NCI-H2171 treated with DMSO at 0.1 percent for 48 hours (cell line): Measurements from ENCODE around the gene KAT14.
"Not testable (repeated sequence)": the region's sequence is repeated elsewhere in the genome, so short reads cannot be mapped to it uniquely, and the experiment has no call there.

Experiments used
- DNase-seq: peaks from one replicate; lab custom pipeline; 2025; lab: John Stamatoyannopoulos, UW

Gene KAT14

DNA sequence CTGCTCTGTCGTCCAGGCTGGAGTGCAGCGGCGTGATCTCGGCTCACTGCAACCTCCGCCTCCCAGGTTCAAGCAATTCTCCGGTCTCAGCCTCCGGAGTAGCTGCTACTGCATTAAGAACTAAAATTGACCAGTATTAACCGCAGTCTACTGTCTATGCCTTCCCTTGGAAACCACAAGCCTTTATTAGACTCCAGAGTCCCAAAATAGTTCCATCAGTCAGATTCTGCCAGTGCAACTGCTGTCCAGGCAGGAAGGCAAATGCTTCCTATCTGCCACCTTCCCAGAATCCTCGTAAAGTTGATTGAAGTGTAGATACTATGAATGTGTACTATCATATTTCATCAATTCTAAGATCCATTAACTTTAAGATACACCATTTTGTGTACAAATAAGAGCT, 16.7 kb downstream of the KAT14 start:
- DNase-seq = no peak

DNA sequence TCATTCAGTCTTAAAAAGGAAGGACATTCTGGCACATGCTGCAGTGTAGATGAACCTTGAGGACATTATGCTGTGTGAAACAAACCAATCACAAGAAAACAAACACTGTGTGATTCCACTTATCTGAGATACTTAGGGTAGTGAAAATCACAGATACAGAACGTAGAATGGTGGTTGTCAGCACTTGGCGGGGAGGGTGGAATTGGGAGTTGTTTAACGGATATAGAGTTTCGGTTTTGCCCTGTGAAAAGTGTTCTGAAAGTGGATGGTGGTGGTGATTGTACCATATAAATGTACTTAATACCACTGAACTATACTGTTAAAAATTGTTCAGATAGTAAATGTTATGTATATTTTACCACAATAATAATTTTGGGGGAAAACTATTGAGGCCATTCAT, 18.4 kb downstream of the KAT14 start:
- no peak for DNase-seq

DNA sequence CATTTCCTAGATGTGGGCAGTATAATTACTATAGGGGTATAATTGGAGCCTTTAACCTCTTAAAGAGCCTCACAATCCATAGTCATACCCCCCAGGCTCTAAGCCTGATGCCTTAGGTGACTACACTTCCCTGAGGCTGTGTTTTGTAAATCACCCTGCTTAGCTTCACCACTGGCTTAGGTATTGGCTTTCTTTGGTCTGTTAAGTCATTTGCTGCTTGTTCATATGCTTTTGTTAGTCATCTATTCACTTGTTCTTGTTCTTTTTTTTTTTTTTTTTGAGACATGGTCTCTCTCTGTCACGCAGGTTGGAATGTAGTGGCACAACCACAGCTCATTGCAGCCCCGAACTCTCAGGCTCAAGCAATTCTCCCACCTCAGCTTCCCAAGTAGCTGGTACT, 26.7 kb downstream of the KAT14 start:
- no peak for DNase-seq

DNA sequence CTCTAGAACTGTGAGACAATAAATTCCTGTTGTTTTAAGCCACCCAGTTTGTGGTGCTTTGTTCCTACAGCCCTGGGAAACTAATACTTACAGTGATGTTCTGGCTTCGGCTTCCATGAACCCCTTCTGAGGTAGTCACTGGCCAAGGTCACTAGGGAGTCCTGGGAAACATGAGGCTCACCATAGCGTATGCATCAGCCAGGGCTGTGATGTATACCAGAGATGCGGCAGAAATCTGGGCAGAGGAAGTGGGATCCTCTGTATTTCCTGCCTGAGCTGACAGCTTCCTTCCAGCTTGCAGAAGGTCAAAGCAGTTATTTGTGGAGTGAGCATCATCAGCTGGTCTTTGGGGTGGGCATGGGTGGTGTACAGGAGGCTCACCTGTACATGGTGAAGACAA, 27.9 kb downstream of the KAT14 start:
- no peak for DNase-seq

DNA sequence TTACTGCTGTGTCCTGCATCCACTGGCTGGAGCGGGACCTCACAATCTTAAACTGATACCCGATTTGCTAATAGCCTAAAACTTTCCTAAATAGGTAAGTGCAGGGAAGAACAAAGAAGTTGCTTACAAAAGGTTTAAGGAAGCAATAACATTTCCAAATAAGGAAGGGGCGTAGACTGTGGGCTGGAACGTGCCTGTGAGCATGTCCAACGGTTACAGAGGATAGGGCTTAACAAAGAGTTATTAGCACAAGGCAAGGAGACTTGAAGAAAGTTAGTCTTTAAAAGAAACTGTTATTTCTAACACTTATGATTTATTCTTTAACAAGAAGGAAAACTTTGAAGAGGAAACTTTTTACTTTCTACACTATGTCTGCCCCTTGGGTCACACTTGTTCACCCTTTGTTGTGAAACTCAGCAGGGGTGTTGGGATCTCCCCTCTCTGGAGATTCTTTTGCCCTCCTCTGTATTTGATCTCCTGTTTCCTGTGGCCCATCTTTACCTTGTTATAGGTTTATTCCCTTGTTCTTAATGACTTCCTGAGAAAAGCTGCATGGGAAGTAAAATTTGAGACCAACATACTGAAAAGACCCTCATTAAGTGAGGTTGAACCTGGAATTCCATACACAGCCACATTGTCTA, 28.7 kb downstream of the KAT14 start:
- no peak for DNase-seq

- DNase-seq = no peak
Observed at GRCh38 chr20:18166950-18167349, 29.3 kb downstream of the KAT14 start.

- no peak for DNase-seq
Observed at GRCh38 chr20:18172379-18172778, 34.7 kb downstream of the KAT14 start.

GRCh38 chr20:18174906-18175683, 37.4 kb downstream of the KAT14 start:
- no peak for DNase-seq

DNA sequence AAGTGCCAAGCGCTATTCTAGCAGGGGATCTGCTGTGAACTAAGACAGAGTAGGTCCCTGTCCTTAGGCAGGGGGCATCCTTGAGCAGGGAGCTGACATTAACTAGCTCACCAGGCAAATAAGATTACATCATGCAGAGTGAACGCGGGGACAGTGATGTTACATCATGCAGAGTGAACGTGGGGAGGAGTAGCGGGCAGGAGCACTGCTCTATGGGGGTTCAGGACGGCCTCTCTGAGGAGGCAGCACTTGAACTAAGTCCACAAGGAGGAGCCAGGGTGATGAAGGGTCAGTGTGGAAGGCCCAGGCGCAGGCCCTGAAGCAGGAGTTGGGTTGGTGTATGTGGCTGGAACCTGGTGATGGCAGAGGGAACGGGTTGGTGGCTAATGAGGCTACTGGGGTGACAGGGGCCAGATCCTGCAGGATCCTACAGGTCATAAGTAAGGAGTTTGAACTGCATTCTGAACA, 38.7 kb downstream of the KAT14 start:
- DNase-seq = no peak

- DNase-seq = not testable (repeated sequence)
Observed at GRCh38 chr20:18180366-18180765, 42.7 kb downstream of the KAT14 start.

DNA sequence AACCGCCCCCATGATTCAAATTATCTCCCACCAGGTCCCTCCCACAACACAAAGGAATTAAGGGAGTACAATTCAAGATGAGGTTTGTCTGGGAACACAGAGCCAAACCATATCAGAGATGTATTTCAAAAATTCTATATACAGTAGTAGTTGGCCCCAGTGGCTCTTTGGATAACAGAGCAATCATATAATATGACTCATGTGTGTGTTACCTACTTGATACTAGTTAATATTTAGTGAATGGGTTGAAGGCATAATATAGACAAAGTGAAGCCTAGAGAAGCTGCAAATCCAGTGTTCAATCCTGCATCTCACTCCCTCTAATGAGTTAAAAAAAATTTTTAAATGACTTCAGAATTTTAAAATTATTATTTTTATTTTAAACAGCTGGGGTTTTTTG, 43.2 kb downstream of the KAT14 start:
- no peak for DNase-seq

DNA sequence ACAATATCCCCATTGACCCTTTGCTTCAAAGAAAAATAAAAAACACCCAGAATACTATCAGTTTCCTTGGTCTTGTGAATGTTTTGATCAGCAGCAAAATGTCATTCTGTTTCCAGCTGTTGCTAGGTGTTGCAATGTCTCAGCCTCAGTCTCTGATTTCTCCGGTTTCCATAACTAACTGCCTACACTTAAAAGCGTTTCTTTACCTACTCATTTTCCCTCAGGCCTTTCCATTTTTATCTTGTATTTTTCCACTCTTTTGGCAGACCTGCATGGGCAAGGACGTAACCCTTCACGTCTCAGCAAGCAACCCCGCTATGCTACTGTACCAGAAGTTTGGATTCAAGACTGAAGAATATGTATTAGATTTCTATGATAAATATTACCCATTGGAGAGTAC, 49.4 kb downstream of the KAT14 start:
- no peak for DNase-seq

DNA sequence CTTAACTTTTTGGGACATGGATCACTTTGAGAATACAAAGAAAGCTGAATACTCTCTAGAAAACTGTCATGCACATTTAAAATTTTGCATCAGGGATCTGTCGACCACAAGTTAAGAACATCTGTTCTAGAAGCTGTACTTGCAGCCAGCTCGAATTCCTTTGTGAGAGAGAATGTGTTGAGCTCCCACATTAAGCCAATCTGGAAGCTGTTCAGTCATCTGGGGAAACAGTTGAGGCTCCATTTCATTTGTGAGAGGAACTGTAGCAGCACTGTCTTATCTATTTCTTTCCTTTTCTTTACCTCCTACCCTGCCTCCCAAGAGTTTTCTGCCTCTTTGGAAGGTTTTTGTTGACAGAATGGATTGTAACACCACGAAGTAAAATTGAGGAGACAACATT, 50.8 kb downstream of the KAT14 start:
- no peak for DNase-seq

GRCh38 chr20:18190338-18191233, 52.9 kb downstream of the KAT14 start:
- no peak for DNase-seq

DNA sequence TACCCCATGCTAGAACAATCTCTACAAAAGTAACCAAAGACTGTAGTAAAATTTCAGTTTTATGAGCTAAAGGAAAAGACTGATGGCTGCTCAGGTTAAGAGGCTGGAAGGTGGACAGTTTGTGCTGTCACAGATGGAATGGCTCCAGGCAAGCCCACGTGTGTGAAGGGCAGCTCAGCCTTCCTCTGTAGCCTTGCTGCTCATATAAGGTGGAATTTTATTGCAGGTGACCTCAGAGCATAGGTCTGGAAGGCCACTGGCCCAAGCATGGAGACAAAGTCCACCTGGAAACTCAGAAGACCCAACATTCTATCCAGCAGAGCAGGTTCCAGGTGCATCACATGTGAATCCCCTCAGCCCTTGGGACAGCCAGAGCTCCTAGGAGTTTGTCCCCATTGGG, 53.6 kb downstream of the KAT14 start:
- DNase-seq = no peak

- not testable (repeated sequence) for DNase-seq
Observed at GRCh38 chr20:18194461-18194860, 56.8 kb downstream of the KAT14 start.

DNA sequence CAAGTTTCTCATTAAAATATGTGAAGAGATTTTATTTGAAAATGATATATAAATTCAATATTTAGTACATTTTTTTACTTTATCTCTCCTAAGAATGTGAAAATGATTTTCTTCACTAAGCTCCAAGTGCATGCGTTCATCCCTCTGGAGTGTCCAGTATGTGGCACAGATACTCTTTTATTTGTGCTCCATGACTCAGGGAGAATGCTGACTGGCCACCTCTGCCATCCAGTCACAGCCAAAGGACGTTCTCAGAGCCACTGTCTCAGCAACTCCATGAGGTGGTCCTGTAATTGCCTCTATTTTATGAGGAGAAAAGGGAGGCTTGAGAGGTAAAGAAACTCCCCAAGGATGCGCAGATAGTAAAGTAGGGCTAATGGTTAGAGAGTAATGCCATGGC, 58.3 kb downstream of the KAT14 start:
- DNase-seq = no peak

DNA sequence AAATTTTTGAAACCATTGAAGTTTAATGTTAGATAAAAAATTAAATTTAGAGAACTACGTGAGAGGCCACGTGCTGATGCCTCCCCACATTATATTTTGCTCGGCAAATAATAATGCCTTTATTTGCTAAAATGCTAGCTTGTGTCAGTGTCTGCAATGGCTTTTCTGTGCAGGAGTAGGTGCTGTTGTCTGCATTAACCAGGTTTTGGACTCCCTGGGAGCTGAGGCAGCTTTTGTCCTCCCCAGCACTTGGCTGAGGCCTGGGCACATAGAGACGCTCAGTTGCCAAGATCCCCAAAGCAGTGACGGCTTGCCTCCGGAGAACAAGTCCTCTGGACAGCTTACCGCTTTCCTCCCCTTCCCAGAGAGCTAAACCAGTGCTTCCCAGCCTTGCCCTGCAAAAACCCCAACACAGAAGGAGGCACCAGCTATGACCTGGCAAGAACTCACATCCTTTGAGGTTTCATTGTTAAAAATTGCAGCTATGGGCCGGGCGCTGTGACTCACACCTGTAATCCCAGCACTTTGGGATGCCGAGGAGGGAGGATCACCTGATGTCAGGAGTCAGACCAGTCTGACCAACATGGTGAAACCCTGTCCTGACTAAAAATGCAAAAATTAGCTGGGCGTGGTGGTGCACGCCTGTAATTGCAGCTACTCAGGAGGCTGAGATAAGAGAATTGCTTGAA, 59.9 kb downstream of the KAT14 start:
- no peak for DNase-seq

DNA sequence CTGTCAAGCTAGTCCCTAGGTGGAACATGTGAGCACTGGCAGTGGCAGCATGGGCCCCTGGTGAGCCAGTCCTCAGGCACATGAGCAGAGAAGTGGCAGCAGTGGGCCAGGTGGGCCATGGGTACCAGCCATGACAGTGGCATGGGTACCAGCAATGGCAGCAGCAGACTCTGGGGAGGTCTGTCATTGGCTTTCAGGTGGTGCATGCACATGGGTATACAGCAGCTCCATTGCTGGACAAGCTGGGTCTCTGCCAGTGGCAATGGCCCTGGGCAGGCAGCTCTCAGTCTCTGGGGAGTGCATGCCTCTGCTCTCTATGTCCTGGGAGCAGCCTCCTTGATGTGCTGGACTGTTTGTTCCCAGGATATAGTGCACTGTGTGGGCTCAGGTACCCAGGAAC, 65.3 kb downstream of the KAT14 start:
- no peak for DNase-seq

DNA sequence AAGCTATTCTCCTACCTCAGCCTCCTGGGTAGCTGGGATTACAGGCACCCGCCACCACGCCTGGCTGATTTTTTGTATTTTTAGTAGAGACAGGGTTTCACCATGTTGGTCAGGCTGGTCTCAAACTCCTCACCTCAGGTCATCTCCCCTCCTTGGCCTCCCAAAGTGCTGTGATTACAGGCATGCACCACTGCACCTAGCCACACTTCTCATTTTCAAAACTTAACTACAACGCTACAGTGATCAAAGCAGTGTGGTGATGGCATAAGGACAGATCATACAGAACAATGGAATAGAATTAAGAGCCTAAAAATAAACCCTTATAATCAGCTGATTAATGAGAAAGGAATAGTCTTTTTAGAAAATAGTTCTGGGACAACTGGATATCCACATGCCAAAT, 66.0 kb downstream of the KAT14 start:
- not testable (repeated sequence) for DNase-seq

DNA sequence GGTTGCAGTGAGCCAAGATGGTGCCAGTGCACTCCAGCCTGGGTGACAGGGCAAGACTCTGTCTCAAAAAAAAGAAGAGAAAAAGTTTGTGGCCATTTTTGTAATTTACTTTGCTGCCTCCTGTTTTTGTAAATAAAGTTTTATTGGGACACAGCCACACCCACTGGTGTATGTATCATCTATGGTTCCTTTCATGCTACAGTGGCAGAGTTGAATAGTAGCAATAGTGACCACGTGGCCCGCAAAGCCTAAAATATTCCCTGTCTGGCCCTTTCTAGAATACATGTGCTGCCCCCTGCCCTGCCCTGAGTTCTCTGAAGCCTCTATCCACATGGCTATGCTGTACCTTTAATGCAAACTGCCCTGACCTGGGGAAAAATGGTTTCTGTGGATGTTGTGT, 75.3 kb downstream of the KAT14 start:
- no peak for DNase-seq

- no peak for DNase-seq
Observed at GRCh38 chr20:18215566-18215965, 77.9 kb downstream of the KAT14 start.
